Caco-2 (cell line): ENCODE results near the gene UPK1B. TPM values are rescaled to one million over a fixed set of nuclear protein-coding genes. Genes with fewer than 3 reads are reported as not detected.
A peak's percentile ranks its signal among the peaks of the same experiment; 100 is the strongest.

Experiments
- BruUV-seq: library from RNA; stranded (reverse); fragments of 400-500 nt; replicated peaks from 2 replicates; lab custom pipeline; 2021; lab: Mats Ljungman, UMichigan
- CTCF ChIA-PET: fragments of 300-600 bp; sonication (Branson Sonifier 250); formaldehyde crosslinking; loops from one replicate; lab custom pipeline; 2022; ENCODE audit warnings: antibody characterized with exemption; lab: Charles Lee
- POLR2A ChIA-PET: fragments of 300-600 bp; sonication (Branson Sonifier 250); formaldehyde crosslinking; loops from one replicate; lab custom pipeline; 2022; ENCODE audit warnings: antibody characterized with exemption; lab: Charles Lee
- DNase-seq, 2 experiments: peaks; one replicate each; pipeline versions ENCODE4 v3.0.0 to v3.0.0-alpha.2; 2020 to 2022
- H3K27me3 ChIP-seq: replicated peaks from 2 replicates; pipeline ENCODE4 v1.6.0; 2011; ENCODE audit warnings: low read length; ENCODE audit not compliant: control insufficient read depth, insufficient read depth
- H3K36me3 ChIP-seq: 2 replicates; pipeline ENCODE4 v1.5.1; 2011; ENCODE audit warnings: low read length; ENCODE audit not compliant: control insufficient read depth, insufficient read depth
- H3K4me1 ChIP-seq: fragments of 250-450 bp; sonication (Bioruptor Pico); 2 replicates; pipeline ENCODE4 v1.5.1; 2020; ENCODE audit warnings: mild to moderate bottlenecking
- H3K4me3 ChIP-seq: 2 replicates; pipeline ENCODE4 v1.5.1; 2011; ENCODE audit warnings: low read depth, mild to moderate bottlenecking, control low read depth, low read length
- H3K9me3 ChIP-seq: fragments of 250-450 bp; sonication (Bioruptor Pico); 2 replicates; pipeline ENCODE4 v1.5.1; 2020; ENCODE audit warnings: mild to moderate bottlenecking, moderate library complexity
- H3K27ac Mint-ChIP-seq: one replicate; pipeline ENCODE4 v1.8.0; 2022; ENCODE audit warnings: mixed read lengths; ENCODE audit not compliant: unreplicated experiment
- H3K27me3 Mint-ChIP-seq: one replicate; pipeline ENCODE4 v1.8.0; 2022; ENCODE audit warnings: mixed read lengths; ENCODE audit not compliant: insufficient read depth, unreplicated experiment
- H3K36me3 Mint-ChIP-seq: one replicate; pipeline ENCODE4 v1.8.0; 2022; ENCODE audit warnings: mild to moderate bottlenecking, mixed read lengths; ENCODE audit not compliant: insufficient read depth, unreplicated experiment
- H3K4me1 Mint-ChIP-seq: one replicate; pipeline ENCODE4 v1.8.0; 2022; ENCODE audit warnings: low read depth, mixed read lengths; ENCODE audit not compliant: unreplicated experiment
- H3K4me3 Mint-ChIP-seq: one replicate; pipeline ENCODE4 v1.8.0; 2022; ENCODE audit warnings: mild to moderate bottlenecking, moderate library complexity, mixed read lengths; ENCODE audit not compliant: unreplicated experiment
- H3K9me3 Mint-ChIP-seq: one replicate; pipeline ENCODE4 v1.8.0; 2022; ENCODE audit warnings: mixed read lengths; ENCODE audit not compliant: unreplicated experiment
- intact Hi-C: fragments of 100-400 bp; cut with micrococcal nuclease; formaldehyde crosslinking; loops from one replicate; pipeline ENCODE4 v1.10.0; 2022; ENCODE audit not compliant: unreplicated experiment
- total RNA-seq: library from RNA; stranded (reverse); gene quantifications from 2 replicates; pipeline ENCODE4 v1.2.3, GENCODE V29; 2022
- TF ChIP-seq, protein P1 (sequence below), 2 experiments: fragments of 200-600 bp in 1 of 2; IDR thresholded peaks; 1 replicate in 1 of 2; 2 replicates in 1 of 2; pipeline versions ENCODE4 v1.5.1 to v1.8.0; 2011 to 2022; ENCODE audit warnings: antibody characterized with exemption in 1 of 2, control low read depth in 1 of 2, inconsistent platforms in 1 of 2, low read depth in 1 of 2, low read length in 1 of 2, mild to moderate bottlenecking in 1 of 2, moderate library complexity in 1 of 2; ENCODE audit not compliant: insufficient read depth in 1 of 2, severe bottlenecking in 1 of 2, unreplicated experiment in 1 of 2

Gene UPK1B
- total RNA-seq, 1 experiment from 2014 or later, result 0.50 TPM

DNA sequence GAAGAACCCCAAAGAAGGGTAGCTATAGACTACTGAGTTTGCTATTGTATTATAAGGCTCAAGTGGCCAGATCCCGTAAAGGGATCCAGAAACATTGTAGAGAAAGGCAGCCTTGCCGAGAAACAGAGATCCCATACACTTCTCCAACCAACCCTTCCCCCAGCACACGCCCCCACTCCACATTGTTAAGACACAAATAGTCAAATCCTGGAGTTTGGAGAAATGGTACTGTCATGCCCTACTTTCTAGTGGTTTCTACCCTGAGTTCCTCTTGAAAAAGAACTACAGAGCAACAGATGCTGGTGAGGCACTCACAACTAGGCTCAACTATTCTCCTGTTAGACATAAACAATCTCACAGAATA, 34.1 kb downstream of the UPK1B start:
- no peak overlapping the region for H3K4me3 ChIP-seq
- peaks cover 71% of the 10 kb centered on the region for H3K36me3 Mint-ChIP-seq
- BruUV-seq, result no TSS peak
- intact Hi-C loops, result no loop called here
- TF ChIP-seq, protein P1, sequence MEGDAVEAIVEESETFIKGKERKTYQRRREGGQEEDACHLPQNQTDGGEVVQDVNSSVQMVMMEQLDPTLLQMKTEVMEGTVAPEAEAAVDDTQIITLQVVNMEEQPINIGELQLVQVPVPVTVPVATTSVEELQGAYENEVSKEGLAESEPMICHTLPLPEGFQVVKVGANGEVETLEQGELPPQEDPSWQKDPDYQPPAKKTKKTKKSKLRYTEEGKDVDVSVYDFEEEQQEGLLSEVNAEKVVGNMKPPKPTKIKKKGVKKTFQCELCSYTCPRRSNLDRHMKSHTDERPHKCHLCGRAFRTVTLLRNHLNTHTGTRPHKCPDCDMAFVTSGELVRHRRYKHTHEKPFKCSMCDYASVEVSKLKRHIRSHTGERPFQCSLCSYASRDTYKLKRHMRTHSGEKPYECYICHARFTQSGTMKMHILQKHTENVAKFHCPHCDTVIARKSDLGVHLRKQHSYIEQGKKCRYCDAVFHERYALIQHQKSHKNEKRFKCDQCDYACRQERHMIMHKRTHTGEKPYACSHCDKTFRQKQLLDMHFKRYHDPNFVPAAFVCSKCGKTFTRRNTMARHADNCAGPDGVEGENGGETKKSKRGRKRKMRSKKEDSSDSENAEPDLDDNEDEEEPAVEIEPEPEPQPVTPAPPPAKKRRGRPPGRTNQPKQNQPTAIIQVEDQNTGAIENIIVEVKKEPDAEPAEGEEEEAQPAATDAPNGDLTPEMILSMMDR (IDR thresholded peaks at IDR 0.05; ENCODE audit: insufficient read depth in 1 of 2, low read depth in 1 of 2, low read length in 1 of 2, severe bottlenecking in 1 of 2, unreplicated experiment in 1 of 2), result no peak
- H3K27me3 Mint-ChIP-seq, result no peaks in the 10 kb centered on the region
- CTCF ChIA-PET, result no interaction called here
- H3K9me3 ChIP-seq, result no peaks in the 10 kb centered on the region
- H3K4me3 Mint-ChIP-seq, result no peak overlapping the region
- H3K4me1 Mint-ChIP-seq, result peaks cover 19% of the 10 kb centered on the region
- H3K4me1 ChIP-seq, result peaks cover 35% of the 10 kb centered on the region
- DNase-seq, result no peak
- 0 out of 2 replicates have a peak, but pooled peaks cover 2% of the 10 kb centered on the region for H3K36me3 ChIP-seq
- H3K9me3 Mint-ChIP-seq, result no peaks in the 10 kb centered on the region
- H3K27me3 ChIP-seq, result no peaks in the 10 kb centered on the region; the same call in 1 of the 2 replicates
- POLR2A ChIA-PET, result no interaction called here
- H3K27ac Mint-ChIP-seq, result no peak overlapping the region

GRCh38 chr3:119211193-119211592, 37.8 kb downstream of the UPK1B start:
- DNase-seq, result peak; percentile 72 to 81
- H3K4me3 Mint-ChIP-seq, result peak overlapping the region; percentile 60
- peaks cover 31% of the 10 kb centered on the region for H3K4me1 Mint-ChIP-seq

GRCh38 chr3:119211803-119212202, 38.4 kb downstream of the UPK1B start:
- Histone ChIP-seq H3K4me1 (peaks cover 30% of the 10 kb centered on the region), H3K9me3 (no peaks in the 10 kb centered on the region), H3K36me3 (peaks cover 2% of the 10 kb centered on the region; the same call in 1 of the 2 replicates), H3K4me3 (no peak overlapping the region), H3K27me3 (no peaks in the 10 kb centered on the region)
- H3K4me1 Mint-ChIP-seq, result peaks cover 31% of the 10 kb centered on the region
- H3K27ac Mint-ChIP-seq, result peak overlapping the region; percentile 68
- TF ChIP-seq, protein P1 (IDR thresholded peaks at IDR 0.05; ENCODE audit: insufficient read depth in 1 of 2, low read depth in 1 of 2, low read length in 1 of 2, severe bottlenecking in 1 of 2, unreplicated experiment in 1 of 2), result no peak
- POLR2A ChIA-PET, result interaction anchor here (0.5 to 2.1 kb wide), 5 partner anchors 21 to 50 kb away, joined by 3 to 25 read pairs (median 3); partner anchors contain the start of gene B4GALT4
- H3K27me3 Mint-ChIP-seq, result no peaks in the 10 kb centered on the region
- H3K4me3 Mint-ChIP-seq, result peak overlapping the region; percentile 3
- intact Hi-C loops, result loop anchor here (1.0 kb wide), 4 partner anchors 27 to 67 kb away; partner anchors contain the start of gene B4GALT4
- BruUV-seq, result TSS peak; percentile 76
- H3K36me3 Mint-ChIP-seq, result peaks cover 82% of the 10 kb centered on the region
- CTCF ChIA-PET, result interaction anchor here (0.8 to 2.4 kb wide), 2 partner anchors 29 to 469 kb away, joined by 4 to 30 read pairs; partner anchors contain the start of gene B4GALT4
- DNase-seq, result no peak
- no peaks in the 10 kb centered on the region for H3K9me3 Mint-ChIP-seq

More at GRCh38 chr3:119211193-119211592, 37.8 kb downstream of the UPK1B start:
- Mint-ChIP-seq H3K9me3 (no peaks in the 10 kb centered on the region), H3K36me3 (peaks cover 84% of the 10 kb centered on the region), H3K27ac (peak overlapping the region; percentile 68), H3K27me3 (no peaks in the 10 kb centered on the region)
- no peaks in the 10 kb centered on the region for H3K27me3 ChIP-seq
- intact Hi-C loops, result loop anchor here (1.0 kb wide), 4 partner anchors 26 to 66 kb away; partner anchors contain the start of gene B4GALT4
- H3K9me3 ChIP-seq, result no peaks in the 10 kb centered on the region
- TF ChIP-seq, protein P1 (IDR thresholded peaks at IDR 0.05; ENCODE audit: insufficient read depth in 1 of 2, low read depth in 1 of 2, low read length in 1 of 2, severe bottlenecking in 1 of 2, unreplicated experiment in 1 of 2), result no peak
- no peak overlapping the region for H3K4me3 ChIP-seq
- ChIA-PET POLR2A (interaction anchor here (0.5 to 2.1 kb wide), 9 partner anchors 9 to 253 kb away, joined by 3 to 25 read pairs (median 7); partner anchors contain the start of gene B4GALT4), CTCF (interaction anchor here (0.6 to 2.4 kb wide), 3 partner anchors 30 to 470 kb away, joined by 4 to 30 read pairs (median 10); partner anchors contain the start of gene B4GALT4)
- peaks cover 2% of the 10 kb centered on the region; the same call in 1 of the 2 replicates for H3K36me3 ChIP-seq
- peaks cover 36% of the 10 kb centered on the region for H3K4me1 ChIP-seq
- no TSS peak for BruUV-seq
